ENCODE data around the gene SAMD8. TPM values are rescaled to one million over a fixed set of nuclear protein-coding genes. Genes with fewer than 3 reads are reported as not detected.
A peak's percentile ranks its signal among the peaks of the same experiment; 100 is the strongest.

Gene SAMD8
- total RNA-seq, 1 experiment from 2014 or later = 32.0 TPM

DNA sequence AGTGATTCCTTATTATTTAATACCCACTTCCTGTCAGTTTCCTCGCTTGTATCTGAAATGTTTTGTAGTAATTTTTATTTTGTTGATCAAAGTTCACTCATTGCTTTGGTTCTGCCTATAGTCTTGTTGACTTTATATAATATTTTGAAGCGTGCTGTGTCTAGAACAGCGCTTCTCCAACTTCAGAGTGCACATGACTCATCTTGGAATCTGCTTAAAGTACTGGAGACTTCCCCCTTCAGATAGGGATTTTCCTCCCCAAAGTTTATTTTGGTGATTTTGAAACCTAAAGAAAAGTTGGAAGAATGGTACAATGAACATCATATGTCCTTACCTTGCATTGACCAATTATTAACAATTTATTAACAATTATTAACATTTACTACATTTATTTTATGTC lies 118.5 kb downstream of the SAMD8 start:
- POLR2A ChIA-PET = no interaction called here
- TF ChIP-seq, protein P1, sequence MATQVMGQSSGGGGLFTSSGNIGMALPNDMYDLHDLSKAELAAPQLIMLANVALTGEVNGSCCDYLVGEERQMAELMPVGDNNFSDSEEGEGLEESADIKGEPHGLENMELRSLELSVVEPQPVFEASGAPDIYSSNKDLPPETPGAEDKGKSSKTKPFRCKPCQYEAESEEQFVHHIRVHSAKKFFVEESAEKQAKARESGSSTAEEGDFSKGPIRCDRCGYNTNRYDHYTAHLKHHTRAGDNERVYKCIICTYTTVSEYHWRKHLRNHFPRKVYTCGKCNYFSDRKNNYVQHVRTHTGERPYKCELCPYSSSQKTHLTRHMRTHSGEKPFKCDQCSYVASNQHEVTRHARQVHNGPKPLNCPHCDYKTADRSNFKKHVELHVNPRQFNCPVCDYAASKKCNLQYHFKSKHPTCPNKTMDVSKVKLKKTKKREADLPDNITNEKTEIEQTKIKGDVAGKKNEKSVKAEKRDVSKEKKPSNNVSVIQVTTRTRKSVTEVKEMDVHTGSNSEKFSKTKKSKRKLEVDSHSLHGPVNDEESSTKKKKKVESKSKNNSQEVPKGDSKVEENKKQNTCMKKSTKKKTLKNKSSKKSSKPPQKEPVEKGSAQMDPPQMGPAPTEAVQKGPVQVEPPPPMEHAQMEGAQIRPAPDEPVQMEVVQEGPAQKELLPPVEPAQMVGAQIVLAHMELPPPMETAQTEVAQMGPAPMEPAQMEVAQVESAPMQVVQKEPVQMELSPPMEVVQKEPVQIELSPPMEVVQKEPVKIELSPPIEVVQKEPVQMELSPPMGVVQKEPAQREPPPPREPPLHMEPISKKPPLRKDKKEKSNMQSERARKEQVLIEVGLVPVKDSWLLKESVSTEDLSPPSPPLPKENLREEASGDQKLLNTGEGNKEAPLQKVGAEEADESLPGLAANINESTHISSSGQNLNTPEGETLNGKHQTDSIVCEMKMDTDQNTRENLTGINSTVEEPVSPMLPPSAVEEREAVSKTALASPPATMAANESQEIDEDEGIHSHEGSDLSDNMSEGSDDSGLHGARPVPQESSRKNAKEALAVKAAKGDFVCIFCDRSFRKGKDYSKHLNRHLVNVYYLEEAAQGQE (IDR thresholded peaks at IDR 0.05; ENCODE audit: insufficient read depth in 1 of 2, low read depth in 2 of 2, low read length in 1 of 2) = no peak
- TF ChIP-seq, protein P2, sequence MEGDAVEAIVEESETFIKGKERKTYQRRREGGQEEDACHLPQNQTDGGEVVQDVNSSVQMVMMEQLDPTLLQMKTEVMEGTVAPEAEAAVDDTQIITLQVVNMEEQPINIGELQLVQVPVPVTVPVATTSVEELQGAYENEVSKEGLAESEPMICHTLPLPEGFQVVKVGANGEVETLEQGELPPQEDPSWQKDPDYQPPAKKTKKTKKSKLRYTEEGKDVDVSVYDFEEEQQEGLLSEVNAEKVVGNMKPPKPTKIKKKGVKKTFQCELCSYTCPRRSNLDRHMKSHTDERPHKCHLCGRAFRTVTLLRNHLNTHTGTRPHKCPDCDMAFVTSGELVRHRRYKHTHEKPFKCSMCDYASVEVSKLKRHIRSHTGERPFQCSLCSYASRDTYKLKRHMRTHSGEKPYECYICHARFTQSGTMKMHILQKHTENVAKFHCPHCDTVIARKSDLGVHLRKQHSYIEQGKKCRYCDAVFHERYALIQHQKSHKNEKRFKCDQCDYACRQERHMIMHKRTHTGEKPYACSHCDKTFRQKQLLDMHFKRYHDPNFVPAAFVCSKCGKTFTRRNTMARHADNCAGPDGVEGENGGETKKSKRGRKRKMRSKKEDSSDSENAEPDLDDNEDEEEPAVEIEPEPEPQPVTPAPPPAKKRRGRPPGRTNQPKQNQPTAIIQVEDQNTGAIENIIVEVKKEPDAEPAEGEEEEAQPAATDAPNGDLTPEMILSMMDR (IDR thresholded peaks at IDR 0.05) = no peak
- TF ChIP-seq POLR2AphosphoS5 (IDR thresholded peaks at IDR 0.05; ENCODE audit: low read depth, low read length) (no peak), SIN3A (IDR thresholded peaks at IDR 0.05; ENCODE audit: borderline replicate concordance, insufficient read depth, low read depth, low read length) (no peak), TCF7L2 (IDR thresholded peaks at IDR 0.05; ENCODE audit: low read depth, low read length) (no peak)
- DNase-seq (ENCODE audit: low read depth, low spot score) (no peak), ATAC-seq (no peak)
- Histone ChIP-seq H3K4me3 (ENCODE audit: low read depth in 2 of 2, low read length in 2 of 2) (no peak overlapping the region), H3K4me1 (ENCODE audit: control insufficient read depth, insufficient read depth, low read length) (peaks cover 53% of the 10 kb centered on the region), H3K27me3 (ENCODE audit: control insufficient read depth, insufficient read depth, low read length) (no peaks in the 10 kb centered on the region), H3K9me3 (ENCODE audit: control insufficient read depth, insufficient read depth, low read depth, low read length) (no peaks in the 10 kb centered on the region), H3K36me3 (ENCODE audit: control insufficient read depth, insufficient read depth, low read length) (peaks cover 41% of the 10 kb centered on the region), H3K27ac (ENCODE audit: low read length) (no peak overlapping the region)
- intact Hi-C loops (cut with micrococcal nuclease; ENCODE audit: unreplicated experiment) = loop anchor here (2.0 to 5.0 kb wide), 2 partner anchors 41 to 118 kb away; partner anchors contain the start of gene SAMD8
- CTCF ChIA-PET = interaction anchor here (0.6 to 2.0 kb wide), 2 partner anchors 42 to 238 kb away, joined by 6 to 11 read pairs; no protein-coding TSS in a partner anchor
- no TSS peak for BruUV-seq (replicated peaks)
- in situ Hi-C loops (cut with HindIII; ENCODE audit: low pct_unique_long_range_greater_than_20kb, low sequenced_read_pairs) = no loop called here

DNA sequence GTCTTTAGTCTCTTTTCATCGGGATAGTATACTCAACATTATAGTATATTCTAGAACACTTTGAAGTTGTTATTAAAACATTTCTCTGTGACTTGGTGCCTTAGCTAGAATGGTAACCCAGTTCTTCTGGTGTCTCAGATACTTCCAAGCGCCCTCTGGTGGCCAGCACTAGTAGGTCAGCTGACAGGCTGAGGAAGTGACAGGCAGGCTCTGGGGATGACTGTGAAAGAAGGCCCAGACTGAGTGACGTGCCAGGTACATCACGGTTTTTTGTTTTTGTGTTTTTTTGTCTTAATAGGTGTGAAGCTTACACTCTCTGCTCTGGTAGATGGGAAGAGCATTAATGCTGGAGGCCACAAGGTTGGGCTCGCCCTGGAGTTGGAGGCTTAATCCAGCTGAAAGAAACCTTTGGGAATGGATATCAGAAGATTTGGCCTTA lies 119.2 kb downstream of the SAMD8 start:
- in situ Hi-C loops (cut with HindIII; ENCODE audit: low pct_unique_long_range_greater_than_20kb, low sequenced_read_pairs) (no loop called here), intact Hi-C loops (cut with micrococcal nuclease; ENCODE audit: unreplicated experiment) (loop anchor here (2.0 to 5.0 kb wide), 2 partner anchors 42 to 118 kb away; partner anchors contain the start of gene SAMD8)
- no peaks in the 10 kb centered on the region for H3K9me3 ChIP-seq (ENCODE audit: control insufficient read depth, insufficient read depth, low read depth, low read length)
- CTCF ChIA-PET = interaction anchor here (0.6 to 2.0 kb wide), 2 partner anchors 43 to 237 kb away, joined by 6 to 11 read pairs; no protein-coding TSS in a partner anchor
- no TSS peak for BruUV-seq (replicated peaks)
- H3K27ac ChIP-seq (ENCODE audit: low read length) = no peak overlapping the region
- H3K4me3 ChIP-seq (ENCODE audit: low read depth in 2 of 2, low read length in 2 of 2) = no peak overlapping the region
- POLR2A ChIA-PET = no interaction called here
- no peaks in the 10 kb centered on the region for H3K27me3 ChIP-seq (ENCODE audit: control insufficient read depth, insufficient read depth, low read length)
- H3K4me1 ChIP-seq (ENCODE audit: control insufficient read depth, insufficient read depth, low read length) = peaks cover 47% of the 10 kb centered on the region
- DNase-seq (ENCODE audit: low read depth, low spot score) (no peak), ATAC-seq (0 out of 2 replicates have a peak, but pooled peaks have one; percentile 20)
- peaks cover 38% of the 10 kb centered on the region for H3K36me3 ChIP-seq (ENCODE audit: control insufficient read depth, insufficient read depth, low read length)
- TF ChIP-seq TCF7L2 (IDR thresholded peaks at IDR 0.05; ENCODE audit: low read depth, low read length) = no peak
- TF ChIP-seq, protein P2 (IDR thresholded peaks at IDR 0.05) = peak; percentile 99
- no peak for TF ChIP-seq SIN3A (IDR thresholded peaks at IDR 0.05; ENCODE audit: borderline replicate concordance, insufficient read depth, low read depth, low read length)
- TF ChIP-seq, protein P1 (IDR thresholded peaks at IDR 0.05; ENCODE audit: insufficient read depth in 1 of 2, low read depth in 2 of 2, low read length in 1 of 2) = no peak
- TF ChIP-seq POLR2AphosphoS5 (IDR thresholded peaks at IDR 0.05; ENCODE audit: low read depth, low read length) = no peak

Data from Panc1 (cell line).